NT2/D1 (cell line): Measurements from ENCODE around the gene PLA2G1B.

Source experiments
- SUZ12 ChIP-seq: IDR thresholded peaks from 2 replicates; pipeline ENCODE4 v1.6.1; 2011; ENCODE audit not compliant: insufficient read length, insufficient read depth; ENCODE audit errors: extremely low read depth
- YY1 ChIP-seq: IDR thresholded peaks from 2 replicates; pipeline ENCODE4 v1.6.1; 2011; ENCODE audit not compliant: insufficient read length, insufficient read depth
- ZNF274 ChIP-seq: IDR thresholded peaks from 2 replicates; pipeline ENCODE4 v1.6.1; 2011; ENCODE audit warnings: mild to moderate bottlenecking, low read depth, low read length

- TF ChIP-seq SUZ12 (no peak), YY1 (no peak), ZNF274 (no peak)
Measured at GRCh38 chr12:120332041-120332440, 4.5 kb upstream of the PLA2G1B start.
